Keratinocyte (primary cell): ENCODE data around the gene PPP1R7.

Experiments used
- EZH2 ChIP-seq: IDR thresholded peaks from one replicate; pipeline ENCODE4 v1.6.1; 2012; ENCODE audit warnings: inconsistent platforms, mild to moderate bottlenecking, low read length, moderate library complexity
- TF ChIP-seq, protein P1 (sequence below), 3 experiments: IDR thresholded peaks in 1 of 3; conservative IDR thresholded peaks in 1 of 3; optimal IDR thresholded peaks in 1 of 3; 2 replicates in 2 of 3; 3 replicates in 1 of 3; pipeline versions ENCODE3 to v1.5.1; 2011; ENCODE audit warnings: low read length in 3 of 3, mild to moderate bottlenecking in 3 of 3, moderate library complexity in 2 of 3, control low read depth in 1 of 3, inconsistent platforms in 1 of 3; ENCODE audit not compliant: insufficient read depth in 2 of 3; ENCODE audit errors: extremely low read depth in 1 of 3

DNA sequence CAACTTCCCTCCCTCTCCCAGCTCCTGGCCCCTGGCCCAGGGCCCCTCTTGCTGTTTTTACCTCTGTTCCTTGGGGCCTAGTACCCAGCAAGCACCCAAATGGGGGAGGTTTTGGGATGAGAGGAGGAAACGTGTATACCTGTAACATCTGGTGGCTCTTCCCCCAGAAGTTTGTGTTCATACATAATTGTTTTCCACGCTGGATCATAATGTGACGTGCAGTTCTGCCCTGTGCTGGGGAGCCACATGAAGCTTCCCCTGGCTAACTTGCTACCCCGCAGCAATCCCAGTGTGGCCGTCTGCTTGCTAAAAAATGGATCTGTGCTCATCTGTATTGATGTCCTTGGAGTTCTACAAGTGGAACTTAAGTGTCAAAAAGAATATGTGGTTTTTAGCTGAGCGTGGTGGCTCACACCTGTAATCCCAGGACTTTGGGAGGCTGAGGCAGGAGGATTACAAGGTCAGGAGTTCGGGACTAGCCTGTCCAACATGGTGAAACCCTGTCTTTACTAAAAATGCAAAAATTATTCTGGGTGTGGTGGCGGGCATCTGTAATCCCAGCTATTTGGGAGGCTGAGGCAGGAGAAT, 74.7 kb downstream of the PPP1R7 start:
- TF ChIP-seq, protein P1, sequence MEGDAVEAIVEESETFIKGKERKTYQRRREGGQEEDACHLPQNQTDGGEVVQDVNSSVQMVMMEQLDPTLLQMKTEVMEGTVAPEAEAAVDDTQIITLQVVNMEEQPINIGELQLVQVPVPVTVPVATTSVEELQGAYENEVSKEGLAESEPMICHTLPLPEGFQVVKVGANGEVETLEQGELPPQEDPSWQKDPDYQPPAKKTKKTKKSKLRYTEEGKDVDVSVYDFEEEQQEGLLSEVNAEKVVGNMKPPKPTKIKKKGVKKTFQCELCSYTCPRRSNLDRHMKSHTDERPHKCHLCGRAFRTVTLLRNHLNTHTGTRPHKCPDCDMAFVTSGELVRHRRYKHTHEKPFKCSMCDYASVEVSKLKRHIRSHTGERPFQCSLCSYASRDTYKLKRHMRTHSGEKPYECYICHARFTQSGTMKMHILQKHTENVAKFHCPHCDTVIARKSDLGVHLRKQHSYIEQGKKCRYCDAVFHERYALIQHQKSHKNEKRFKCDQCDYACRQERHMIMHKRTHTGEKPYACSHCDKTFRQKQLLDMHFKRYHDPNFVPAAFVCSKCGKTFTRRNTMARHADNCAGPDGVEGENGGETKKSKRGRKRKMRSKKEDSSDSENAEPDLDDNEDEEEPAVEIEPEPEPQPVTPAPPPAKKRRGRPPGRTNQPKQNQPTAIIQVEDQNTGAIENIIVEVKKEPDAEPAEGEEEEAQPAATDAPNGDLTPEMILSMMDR (optimal IDR thresholded peaks at IDR 0.05 in 1 of 3, IDR thresholded peaks at IDR 0.05 in 1 of 3, conservative IDR thresholded peaks at IDR 0.05 in 1 of 3; ENCODE audit: extremely low read depth in 1 of 3, insufficient read depth in 2 of 3, low read length in 3 of 3), result no peak
- no peak for TF ChIP-seq EZH2
